ENCODE results near the gene SGF29.

The SGF29 gene

DNA sequence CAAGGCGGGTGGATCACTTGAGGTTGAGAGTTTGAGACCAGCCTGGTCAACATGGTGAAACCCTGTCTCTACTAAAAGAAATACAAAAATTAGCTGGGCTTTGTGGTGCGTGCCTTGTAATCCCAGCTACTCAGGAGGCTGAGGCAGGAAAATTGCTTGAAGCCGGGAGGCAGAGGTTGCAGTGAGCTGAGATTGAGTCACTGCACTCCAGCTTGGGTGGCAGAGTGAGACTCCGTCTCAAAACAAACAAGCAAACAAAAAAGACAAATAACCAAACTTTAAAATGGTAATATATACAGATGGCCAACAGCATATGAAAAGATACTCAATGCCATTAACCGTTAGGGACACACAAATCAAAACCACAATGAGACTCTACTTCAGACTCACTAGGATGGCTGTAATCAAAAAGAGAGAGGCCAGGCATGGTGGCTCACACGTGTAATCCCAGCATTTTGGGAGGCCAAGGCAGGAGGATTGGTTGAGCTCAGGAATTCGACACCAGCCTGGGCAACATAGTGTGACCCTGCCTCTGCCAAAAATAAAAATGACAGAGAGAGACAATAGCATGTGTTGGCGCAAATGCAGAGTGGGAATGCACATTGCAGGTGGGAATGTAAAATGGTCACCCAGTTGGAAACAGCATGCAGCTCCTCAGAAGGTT, 21.9 kb downstream of the SGF29 start:
- Histone ChIP-seq H3K36me3 (ENCODE audit: control insufficient read depth in 1 of 2, insufficient read depth in 2 of 2, low read depth in 1 of 2, low read length in 2 of 2) (peaks cover 0 to 3% of the 10 kb centered on the region in 2 experiments), H3K18ac (ENCODE audit: low read depth in 1 of 2, low read length in 2 of 2) (no peak overlapping the region), H3K9ac (ENCODE audit: low read length) (no peak overlapping the region), H4K8ac (ENCODE audit: low read length) (no peak overlapping the region), H4K91ac (ENCODE audit: low read length) (no peak overlapping the region), H3K27me3 (ENCODE audit: control insufficient read depth in 1 of 2, insufficient read depth in 1 of 2, low read length in 2 of 2) (no peaks in the 10 kb centered on the region), H2AK5ac (ENCODE audit: low read length, severe bottlenecking) (no peak overlapping the region), H2AFZ (ENCODE audit: low read depth, low read length) (no peak overlapping the region), H3K4me3 (ENCODE audit: insufficient read depth in 1 of 2, low read depth in 1 of 2, low read length in 2 of 2) (no peak overlapping the region), H2BK15ac (ENCODE audit: low read depth, poor library complexity, severe bottlenecking) (no peak overlapping the region), H2BK12ac (ENCODE audit: low read length in 2 of 2) (no peak overlapping the region), H3K9me3 (ENCODE audit: control insufficient read depth, low read length) (no peaks in the 10 kb centered on the region), H3K23ac (ENCODE audit: low read length in 2 of 2) (peak overlapping the region in 1 of 2 experiments; percentile 23), H3K27ac (ENCODE audit: low read length, poor library complexity, severe bottlenecking) (no peak overlapping the region), H3K79me1 (replicated peaks; ENCODE audit: low read length, poor library complexity, severe bottlenecking) (peaks cover 20% of the 10 kb centered on the region), H3K4ac (ENCODE audit: low read depth in 1 of 2, low read length in 2 of 2) (no peak overlapping the region), H3K4me1 (ENCODE audit: control insufficient read depth, insufficient read depth, low read depth, low read length) (peaks cover 6% of the 10 kb centered on the region), H3K14ac (ENCODE audit: low read length in 2 of 2) (no peak overlapping the region), H2BK120ac (ENCODE audit: low read depth, low read length) (no peak overlapping the region), H2BK5ac (ENCODE audit: low read depth, low read length, poor library complexity, severe bottlenecking) (no peak overlapping the region), H3K4me2 (ENCODE audit: low read length, poor library complexity, severe bottlenecking) (no peak overlapping the region)
- WGBS: 98% methylated on average over 7 of the region's 8 CpGs
- DNase-seq: no peak

DNA sequence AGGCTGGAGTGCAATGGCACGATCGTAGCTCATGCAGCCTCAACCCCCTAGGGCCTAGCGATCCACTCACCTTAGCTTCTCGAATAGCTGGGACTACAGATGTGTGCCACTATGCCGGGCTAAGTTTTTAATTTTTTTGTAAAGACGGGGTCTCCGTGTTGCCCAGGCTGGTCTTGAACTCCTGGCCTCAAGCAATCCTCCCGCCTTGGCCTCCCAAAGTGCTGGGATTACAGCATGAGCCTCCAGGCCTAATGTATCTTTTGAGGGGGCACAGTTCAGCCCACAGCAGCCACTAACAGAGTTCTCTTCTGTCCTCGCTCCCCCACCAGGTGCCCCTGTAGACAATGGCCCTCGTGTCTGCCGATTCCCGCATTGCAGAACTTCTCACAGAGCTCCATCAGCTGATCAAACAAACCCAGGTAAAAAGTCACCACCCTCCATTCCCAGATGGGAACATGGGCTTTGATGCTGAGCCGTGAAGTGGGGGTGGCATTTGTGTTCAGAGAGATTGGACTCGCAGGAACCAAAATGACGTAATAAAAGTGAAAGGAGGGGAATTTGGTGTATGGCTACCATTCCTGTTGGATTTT, 27.1 kb downstream of the SGF29 start:
- Histone ChIP-seq H2BK120ac (ENCODE audit: low read depth, low read length) (no peak overlapping the region), H2AFZ (ENCODE audit: low read depth, low read length) (no peak overlapping the region), H3K14ac (ENCODE audit: low read length in 2 of 2) (no peak overlapping the region), H3K36me3 (ENCODE audit: control insufficient read depth in 1 of 2, insufficient read depth in 2 of 2, low read depth in 1 of 2, low read length in 2 of 2) (peaks cover 21 to 23% of the 10 kb centered on the region in 2 experiments), H3K4me1 (ENCODE audit: control insufficient read depth, insufficient read depth, low read depth, low read length) (peaks cover 3% of the 10 kb centered on the region), H4K8ac (ENCODE audit: low read length) (no peak overlapping the region), H3K27ac (ENCODE audit: low read length, poor library complexity, severe bottlenecking) (no peak overlapping the region), H2BK12ac (ENCODE audit: low read length in 2 of 2) (no peak overlapping the region), H3K4me3 (ENCODE audit: insufficient read depth in 1 of 2, low read depth in 1 of 2, low read length in 2 of 2) (no peak overlapping the region), H4K91ac (ENCODE audit: low read length) (no peak overlapping the region), H3K9ac (ENCODE audit: low read length) (no peak overlapping the region), H2AK5ac (ENCODE audit: low read length, severe bottlenecking) (no peak overlapping the region), H3K4ac (ENCODE audit: low read depth in 1 of 2, low read length in 2 of 2) (no peak overlapping the region), H3K23ac (ENCODE audit: low read length in 2 of 2) (no peak overlapping the region), H3K27me3 (ENCODE audit: control insufficient read depth in 1 of 2, insufficient read depth in 1 of 2, low read length in 2 of 2) (no peaks in the 10 kb centered on the region), H3K18ac (ENCODE audit: low read depth in 1 of 2, low read length in 2 of 2) (no peak overlapping the region), H3K9me3 (ENCODE audit: control insufficient read depth, low read length) (no peaks in the 10 kb centered on the region), H3K4me2 (ENCODE audit: low read length, poor library complexity, severe bottlenecking) (no peak overlapping the region), H2BK15ac (ENCODE audit: low read depth, poor library complexity, severe bottlenecking) (no peak overlapping the region), H3K79me1 (replicated peaks; ENCODE audit: low read length, poor library complexity, severe bottlenecking) (peaks cover 8% of the 10 kb centered on the region), H2BK5ac (ENCODE audit: low read depth, low read length, poor library complexity, severe bottlenecking) (no peak overlapping the region)
- DNase-seq: no peak
- 96% methylated on average over 13 of the region's 15 CpGs for WGBS

DNA sequence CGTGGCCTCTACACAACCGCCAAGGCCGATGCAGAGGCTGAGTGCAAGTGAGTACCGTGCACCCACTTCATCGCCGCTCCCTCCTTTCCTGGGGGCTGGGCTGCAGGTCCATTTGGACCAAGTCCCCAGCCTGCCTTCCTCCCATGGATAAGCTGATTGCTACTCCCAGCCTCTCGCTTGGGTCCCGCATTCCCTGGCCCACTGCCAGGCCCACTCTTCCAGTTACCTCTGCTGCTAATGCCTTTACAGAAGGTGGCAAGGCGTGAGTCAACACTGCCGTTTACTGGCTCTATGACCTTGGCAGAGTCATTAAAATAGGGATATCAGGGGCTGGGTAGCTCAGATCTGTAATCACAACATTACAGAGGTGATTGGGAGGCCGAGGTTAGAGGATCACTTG, 32.0 kb downstream of the SGF29 start:
- Histone ChIP-seq H3K27me3 (ENCODE audit: control insufficient read depth in 1 of 2, insufficient read depth in 1 of 2, low read length in 2 of 2) (no peaks in the 10 kb centered on the region), H2BK120ac (ENCODE audit: low read depth, low read length) (no peak overlapping the region), H3K4me1 (ENCODE audit: control insufficient read depth, insufficient read depth, low read depth, low read length) (peaks cover 8% of the 10 kb centered on the region), H3K4ac (ENCODE audit: low read depth in 1 of 2, low read length in 2 of 2) (no peak overlapping the region), H3K9ac (ENCODE audit: low read length) (no peak overlapping the region), H2BK5ac (ENCODE audit: low read depth, low read length, poor library complexity, severe bottlenecking) (no peak overlapping the region), H2AK5ac (ENCODE audit: low read length, severe bottlenecking) (no peak overlapping the region), H3K4me3 (ENCODE audit: insufficient read depth in 1 of 2, low read depth in 1 of 2, low read length in 2 of 2) (no peak overlapping the region), H4K8ac (ENCODE audit: low read length) (no peak overlapping the region), H3K27ac (ENCODE audit: low read length, poor library complexity, severe bottlenecking) (no peak overlapping the region), H3K9me3 (ENCODE audit: control insufficient read depth, low read length) (no peaks in the 10 kb centered on the region), H2BK15ac (ENCODE audit: low read depth, poor library complexity, severe bottlenecking) (no peak overlapping the region), H3K79me1 (replicated peaks; ENCODE audit: low read length, poor library complexity, severe bottlenecking) (no peaks in the 10 kb centered on the region), H3K4me2 (ENCODE audit: low read length, poor library complexity, severe bottlenecking) (no peak overlapping the region), H4K91ac (ENCODE audit: low read length) (no peak overlapping the region), H3K14ac (ENCODE audit: low read length in 2 of 2) (no peak overlapping the region), H2AFZ (ENCODE audit: low read depth, low read length) (no peak overlapping the region), H3K18ac (ENCODE audit: low read depth in 1 of 2, low read length in 2 of 2) (no peak overlapping the region), H2BK12ac (ENCODE audit: low read length in 2 of 2) (no peak overlapping the region), H3K23ac (ENCODE audit: low read length in 2 of 2) (no peak overlapping the region), H3K36me3 (ENCODE audit: control insufficient read depth in 1 of 2, insufficient read depth in 2 of 2, low read depth in 1 of 2, low read length in 2 of 2) (peaks cover 39 to 45% of the 10 kb centered on the region in 2 experiments)
- WGBS: 96% methylated on average over 11 of the region's 11 CpGs
- DNase-seq: no peak

DNA sequence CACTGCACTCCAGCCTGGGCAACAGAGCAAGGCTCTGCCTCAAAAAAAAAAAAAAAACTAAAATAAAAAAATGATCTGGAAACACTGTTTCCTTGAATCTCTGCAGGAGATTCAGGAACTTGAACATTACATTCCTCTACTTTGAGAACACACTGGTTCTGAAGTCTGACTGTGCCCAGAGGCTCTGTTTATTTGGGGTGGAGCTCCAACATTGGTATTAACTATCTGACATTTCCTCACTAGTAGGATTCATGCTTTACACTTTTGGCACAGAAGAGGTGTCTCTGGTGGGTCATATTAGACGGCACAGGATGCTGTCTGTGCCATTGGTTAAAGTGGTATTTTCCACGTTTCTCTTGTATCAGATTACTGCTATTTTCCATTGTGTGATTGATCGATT, 32.7 kb downstream of the SGF29 start:
- Histone ChIP-seq H2AK5ac (ENCODE audit: low read length, severe bottlenecking) (no peak overlapping the region), H3K14ac (ENCODE audit: low read length in 2 of 2) (no peak overlapping the region), H3K23ac (ENCODE audit: low read length in 2 of 2) (no peak overlapping the region), H3K36me3 (ENCODE audit: control insufficient read depth in 1 of 2, insufficient read depth in 2 of 2, low read depth in 1 of 2, low read length in 2 of 2) (peaks cover 42 to 49% of the 10 kb centered on the region in 2 experiments), H3K4me3 (ENCODE audit: insufficient read depth in 1 of 2, low read depth in 1 of 2, low read length in 2 of 2) (no peak overlapping the region), H3K27ac (ENCODE audit: low read length, poor library complexity, severe bottlenecking) (no peak overlapping the region), H2AFZ (ENCODE audit: low read depth, low read length) (no peak overlapping the region), H3K18ac (ENCODE audit: low read depth in 1 of 2, low read length in 2 of 2) (no peak overlapping the region), H2BK15ac (ENCODE audit: low read depth, poor library complexity, severe bottlenecking) (no peak overlapping the region), H3K4ac (ENCODE audit: low read depth in 1 of 2, low read length in 2 of 2) (no peak overlapping the region), H3K4me1 (ENCODE audit: control insufficient read depth, insufficient read depth, low read depth, low read length) (peaks cover 8% of the 10 kb centered on the region), H2BK12ac (ENCODE audit: low read length in 2 of 2) (no peak overlapping the region), H4K8ac (ENCODE audit: low read length) (no peak overlapping the region), H2BK120ac (ENCODE audit: low read depth, low read length) (no peak overlapping the region), H3K79me1 (replicated peaks; ENCODE audit: low read length, poor library complexity, severe bottlenecking) (no peaks in the 10 kb centered on the region), H3K27me3 (ENCODE audit: control insufficient read depth in 1 of 2, insufficient read depth in 1 of 2, low read length in 2 of 2) (no peaks in the 10 kb centered on the region), H3K9me3 (ENCODE audit: control insufficient read depth, low read length) (no peaks in the 10 kb centered on the region), H3K4me2 (ENCODE audit: low read length, poor library complexity, severe bottlenecking) (no peak overlapping the region), H3K9ac (ENCODE audit: low read length) (no peak overlapping the region), H4K91ac (ENCODE audit: low read length) (no peak overlapping the region), H2BK5ac (ENCODE audit: low read depth, low read length, poor library complexity, severe bottlenecking) (no peak overlapping the region)
- WGBS: 91% methylated on average over 3 of the region's 3 CpGs
- no peak for DNase-seq
